Ascending aorta (tissue), 2 donors: ENCODE results near the gene SNTG2. TPM values are rescaled to one million over a fixed set of nuclear protein-coding genes. Genes with fewer than 3 reads are reported as not detected.

ENCODE experiments used
- DNase-seq, 2 donors: peaks; one replicate each; pipeline ENCODE4 v3.0.0-alpha.2; 2019; ENCODE audit warnings: low spot score in 2 of 2
- H3K27ac ChIP-seq, 2 donors: fragments of 200-600 bp; sonication (generic); one replicate each; pipeline ENCODE4 v1.5.1; 2016 to 2017; ENCODE audit warnings: mild to moderate bottlenecking in 1 of 2
- H3K27me3 ChIP-seq: fragments of 200-600 bp; sonication (generic); one replicate; pipeline ENCODE4 v1.5.1; 2017
- H3K36me3 ChIP-seq, 2 donors: fragments of 200-600 bp; sonication (generic); one replicate each; pipeline ENCODE4 v1.5.1; 2016
- H3K4me1 ChIP-seq, 2 donors: fragments of 200-600 bp; sonication (generic); one replicate each; pipeline ENCODE4 v1.5.1; 2016 to 2017; ENCODE audit warnings: mild to moderate bottlenecking in 1 of 2
- H3K4me3 ChIP-seq, 2 donors: fragments of 200-600 bp; sonication (generic); one replicate each; pipeline ENCODE4 v1.5.1; 2016 to 2017; ENCODE audit warnings: mild to moderate bottlenecking in 1 of 2
- H3K9me3 ChIP-seq, 2 donors: fragments of 200-600 bp; sonication (generic); one replicate each; pipeline ENCODE4 v1.5.1; 2016
- intact Hi-C: fragments of 100-400 bp; cut with DNase I; formaldehyde crosslinking; loops from one replicate; pipeline ENCODE4 v1.15.1; 2023
- total RNA-seq: library from RNA; depleted of rRNA; stranded (reverse); fragments of >200 nt; gene quantifications from one replicate; pipeline ENCODE4 v1.1.0, GENCODE V29; 2016
- TF ChIP-seq, protein P1 (sequence below), 3 experiments: fragments of 200-600 bp in 2 of 3; fragments of 450-650 bp in 1 of 3; sonication (generic) in 2 of 3; IDR thresholded peaks; one replicate each; pipeline ENCODE4 v1.5.1; 2016 to 2019; ENCODE audit warnings: antibody characterized with exemption in 3 of 3, mild to moderate bottlenecking in 1 of 3, moderate library complexity in 1 of 3

SNTG2 gene
- total RNA-seq, 1 donor from 2014 or later, result 9.9 TPM

GRCh38 chr2:963876-964275 is 13.2 kb downstream of the SNTG2 start:
- TF ChIP-seq, protein P1, sequence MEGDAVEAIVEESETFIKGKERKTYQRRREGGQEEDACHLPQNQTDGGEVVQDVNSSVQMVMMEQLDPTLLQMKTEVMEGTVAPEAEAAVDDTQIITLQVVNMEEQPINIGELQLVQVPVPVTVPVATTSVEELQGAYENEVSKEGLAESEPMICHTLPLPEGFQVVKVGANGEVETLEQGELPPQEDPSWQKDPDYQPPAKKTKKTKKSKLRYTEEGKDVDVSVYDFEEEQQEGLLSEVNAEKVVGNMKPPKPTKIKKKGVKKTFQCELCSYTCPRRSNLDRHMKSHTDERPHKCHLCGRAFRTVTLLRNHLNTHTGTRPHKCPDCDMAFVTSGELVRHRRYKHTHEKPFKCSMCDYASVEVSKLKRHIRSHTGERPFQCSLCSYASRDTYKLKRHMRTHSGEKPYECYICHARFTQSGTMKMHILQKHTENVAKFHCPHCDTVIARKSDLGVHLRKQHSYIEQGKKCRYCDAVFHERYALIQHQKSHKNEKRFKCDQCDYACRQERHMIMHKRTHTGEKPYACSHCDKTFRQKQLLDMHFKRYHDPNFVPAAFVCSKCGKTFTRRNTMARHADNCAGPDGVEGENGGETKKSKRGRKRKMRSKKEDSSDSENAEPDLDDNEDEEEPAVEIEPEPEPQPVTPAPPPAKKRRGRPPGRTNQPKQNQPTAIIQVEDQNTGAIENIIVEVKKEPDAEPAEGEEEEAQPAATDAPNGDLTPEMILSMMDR (IDR thresholded peaks at IDR 0.05), result no peak
- Histone ChIP-seq H3K27me3 (no peaks in the 10 kb centered on the region), H3K4me3 (no peak overlapping the region), H3K27ac (no peak overlapping the region), H3K4me1 (no peaks in the 10 kb centered on the region), H3K36me3 (no peaks in the 10 kb centered on the region), H3K9me3 (peaks cover 0 to 2% of the 10 kb centered on the region in 2 donors)
- no peak for DNase-seq
- intact Hi-C loops, result no loop called here

GRCh38 chr2:964562-964961 is 13.9 kb downstream of the SNTG2 start:
- Histone ChIP-seq H3K4me3 (no peak overlapping the region), H3K9me3 (peaks cover 3 to 7% of the 10 kb centered on the region in 2 donors), H3K27ac (no peak overlapping the region), H3K36me3 (no peaks in the 10 kb centered on the region), H3K4me1 (no peaks in the 10 kb centered on the region), H3K27me3 (no peaks in the 10 kb centered on the region)
- no peak for DNase-seq
- TF ChIP-seq, protein P1 (IDR thresholded peaks at IDR 0.05), result no peak
- intact Hi-C loops, result no loop called here

- H3K9me3 ChIP-seq, result peaks cover 6 to 7% of the 10 kb centered on the region in 2 donors
Observed at GRCh38 chr2:965640-966147, 15.0 kb downstream of the SNTG2 start.

DNA sequence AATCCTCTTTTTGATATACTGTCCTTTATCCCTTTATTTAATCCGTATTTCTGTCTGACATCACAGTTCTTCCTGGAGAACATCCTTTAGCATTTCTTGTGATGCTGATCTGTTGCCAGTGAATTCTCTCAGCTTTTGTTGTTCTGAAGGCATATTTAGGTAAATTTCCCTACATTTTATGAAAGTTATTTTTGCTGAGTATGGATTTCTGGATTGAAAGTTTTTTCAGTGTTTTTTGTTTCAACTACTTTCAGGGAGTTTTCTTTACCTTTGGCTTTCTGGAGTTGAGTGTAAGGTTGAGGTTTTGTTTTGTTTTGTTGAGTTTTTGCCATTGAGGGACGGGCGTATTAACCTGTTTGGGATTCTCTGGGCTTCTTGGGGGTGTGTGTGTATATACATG is 22.5 kb downstream of the SNTG2 start:
- H3K27ac ChIP-seq, result no peak overlapping the region
- H3K27me3 ChIP-seq, result no peaks in the 10 kb centered on the region
- H3K4me3 ChIP-seq, result no peak overlapping the region
- H3K4me1 ChIP-seq, result no peaks in the 10 kb centered on the region
- TF ChIP-seq, protein P1 (IDR thresholded peaks at IDR 0.05), result no peak
- DNase-seq, result no peak
- intact Hi-C loops, result no loop called here
- H3K9me3 ChIP-seq, result peaks cover 6 to 7% of the 10 kb centered on the region in 2 donors
- H3K36me3 ChIP-seq, result no peaks in the 10 kb centered on the region

More at GRCh38 chr2:965640-966147, 15.0 kb downstream of the SNTG2 start:
- Histone ChIP-seq H3K4me1 (no peaks in the 10 kb centered on the region), H3K36me3 (no peaks in the 10 kb centered on the region), H3K27me3 (no peaks in the 10 kb centered on the region), H3K27ac (no peak overlapping the region), H3K4me3 (no peak overlapping the region)
- intact Hi-C loops, result no loop called here
- TF ChIP-seq, protein P1 (IDR thresholded peaks at IDR 0.05), result no peak
- no peak for DNase-seq

DNA sequence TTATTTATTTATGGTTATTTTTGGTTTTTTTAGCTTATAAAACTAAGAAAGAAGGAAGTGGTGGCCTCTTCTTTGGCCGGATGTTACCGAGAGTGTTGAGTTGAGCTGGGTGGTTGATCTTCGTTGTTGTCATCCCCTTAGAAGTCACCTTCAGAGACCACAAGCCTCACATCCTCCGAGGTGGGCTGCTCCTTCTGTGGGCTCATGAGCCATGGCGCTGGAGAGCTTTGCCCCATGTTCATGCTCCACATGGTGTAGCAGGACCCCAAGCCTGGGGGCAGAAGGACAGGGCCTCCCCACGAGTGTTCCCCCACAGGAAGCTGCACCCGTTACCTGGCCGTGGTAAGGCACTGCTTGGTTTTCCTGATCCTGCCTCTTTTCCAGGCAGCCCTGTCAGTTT is 23.4 kb downstream of the SNTG2 start:
- Histone ChIP-seq H3K9me3 (peaks cover 4 to 6% of the 10 kb centered on the region in 2 donors), H3K27ac (no peak overlapping the region), H3K36me3 (no peaks in the 10 kb centered on the region), H3K4me3 (no peak overlapping the region), H3K4me1 (no peaks in the 10 kb centered on the region), H3K27me3 (no peaks in the 10 kb centered on the region)
- TF ChIP-seq, protein P1 (IDR thresholded peaks at IDR 0.05), result no peak
- intact Hi-C loops, result no loop called here
- DNase-seq, result no peak

- intact Hi-C loops, result no loop called here
- H3K36me3 ChIP-seq, result no peaks in the 10 kb centered on the region
- no peak overlapping the region for H3K27ac ChIP-seq
- H3K4me3 ChIP-seq, result no peak overlapping the region
- TF ChIP-seq, protein P1 (IDR thresholded peaks at IDR 0.05), result no peak
- peaks cover 0 to 4% of the 10 kb centered on the region in 2 donors for H3K9me3 ChIP-seq
- no peaks in the 10 kb centered on the region for H3K27me3 ChIP-seq
- no peak for DNase-seq
- no peaks in the 10 kb centered on the region for H3K4me1 ChIP-seq
Observed at GRCh38 chr2:974502-974901, 23.9 kb downstream of the SNTG2 start.
